ENCODE data around the gene RGS2. TPM values are rescaled to one million over a fixed set of nuclear protein-coding genes. Genes with fewer than 3 reads are reported as not detected.

The RGS2 gene
- total RNA-seq, 2 donors from 2014 or later = 14.1 to 14.2 TPM

GRCh38 chr1:192784397-192784796, 24.4 kb upstream of the RGS2 start:
- Histone ChIP-seq H3K27me3 (ENCODE audit: control insufficient read depth, insufficient read depth, low read length, poor library complexity, severe bottlenecking) (no peaks in the 10 kb centered on the region), H3K4me1 (ENCODE audit: control insufficient read depth, insufficient read depth, low read length) (no peaks in the 10 kb centered on the region), H3K36me3 (ENCODE audit: control insufficient read depth, insufficient read depth, low read length) (no peaks in the 10 kb centered on the region), H3K9me3 (ENCODE audit: control insufficient read depth, low read length) (peaks cover 8% of the 10 kb centered on the region), H3K27ac (ENCODE audit: low read depth, low read length) (no peak overlapping the region), H3K9ac (ENCODE audit: extremely low read depth, low read length, poor library complexity, severe bottlenecking) (no peak overlapping the region), H3K4me3 (ENCODE audit: low read length) (no peak overlapping the region)
- Mint-ChIP-seq H3K4me1 (peaks cover 4% of the 10 kb centered on the region), H3K9me3 (peaks cover 7% of the 10 kb centered on the region), H3K27me3 (ENCODE audit: insufficient read depth) (no peaks in the 10 kb centered on the region), H3K36me3 (ENCODE audit: low read depth) (no peaks in the 10 kb centered on the region), H3K27ac (no peak overlapping the region), H3K4me3 (no peak overlapping the region)
- WGBS, 2 experiments (ENCODE audit: insufficient coverage in 1 of 2, insufficient read length in 1 of 2) = 100% methylated on average over 1 of the region's 2 CpGs; no CpG with 5 or more reads in 1 of the 2 experiments
- TF ChIP-seq CTCF (conservative IDR thresholded peaks at IDR 0.05) = no peak
- no peak for DNase-seq

DNA sequence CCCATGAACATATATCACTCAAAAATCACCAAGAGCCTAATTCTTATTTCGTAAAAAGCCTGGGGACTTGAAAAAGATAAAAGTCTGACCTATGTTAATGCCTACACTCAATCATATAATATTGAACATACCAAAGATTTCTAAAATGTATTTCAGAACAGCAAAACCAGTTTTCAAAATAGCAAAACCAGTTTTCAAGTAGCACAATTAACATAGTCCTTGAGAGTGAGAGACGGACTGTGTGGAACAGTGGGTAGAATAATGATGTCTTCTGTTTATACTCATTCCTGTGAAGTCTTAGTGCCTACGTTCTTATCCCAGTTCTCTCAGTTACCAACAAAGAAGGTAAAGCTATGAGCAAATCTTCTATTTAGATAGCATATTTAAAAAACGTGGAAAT, 22.3 kb upstream of the RGS2 start:
- Mint-ChIP-seq H3K27me3 (ENCODE audit: insufficient read depth) (no peaks in the 10 kb centered on the region), H3K4me1 (peaks cover 10% of the 10 kb centered on the region), H3K9me3 (no peaks in the 10 kb centered on the region), H3K4me3 (no peak overlapping the region), H3K27ac (no peak overlapping the region), H3K36me3 (ENCODE audit: low read depth) (no peaks in the 10 kb centered on the region)
- Histone ChIP-seq H3K36me3 (ENCODE audit: control insufficient read depth, insufficient read depth, low read length) (no peaks in the 10 kb centered on the region), H3K9ac (ENCODE audit: extremely low read depth, low read length, poor library complexity, severe bottlenecking) (no peak overlapping the region), H3K4me3 (ENCODE audit: low read length) (no peak overlapping the region), H3K27ac (ENCODE audit: low read depth, low read length) (no peak overlapping the region), H3K9me3 (ENCODE audit: control insufficient read depth, low read length) (peaks cover 8% of the 10 kb centered on the region), H3K27me3 (ENCODE audit: control insufficient read depth, insufficient read depth, low read length, poor library complexity, severe bottlenecking) (no peaks in the 10 kb centered on the region), H3K4me1 (ENCODE audit: control insufficient read depth, insufficient read depth, low read length) (no peaks in the 10 kb centered on the region)
- no peak for TF ChIP-seq CTCF (conservative IDR thresholded peaks at IDR 0.05)
- 90 to 91% methylated on average over 2 to 4 of the region's 4 CpGs for WGBS, 2 experiments (ENCODE audit: insufficient coverage in 1 of 2, insufficient read length in 1 of 2)
- no peak for DNase-seq

DNA sequence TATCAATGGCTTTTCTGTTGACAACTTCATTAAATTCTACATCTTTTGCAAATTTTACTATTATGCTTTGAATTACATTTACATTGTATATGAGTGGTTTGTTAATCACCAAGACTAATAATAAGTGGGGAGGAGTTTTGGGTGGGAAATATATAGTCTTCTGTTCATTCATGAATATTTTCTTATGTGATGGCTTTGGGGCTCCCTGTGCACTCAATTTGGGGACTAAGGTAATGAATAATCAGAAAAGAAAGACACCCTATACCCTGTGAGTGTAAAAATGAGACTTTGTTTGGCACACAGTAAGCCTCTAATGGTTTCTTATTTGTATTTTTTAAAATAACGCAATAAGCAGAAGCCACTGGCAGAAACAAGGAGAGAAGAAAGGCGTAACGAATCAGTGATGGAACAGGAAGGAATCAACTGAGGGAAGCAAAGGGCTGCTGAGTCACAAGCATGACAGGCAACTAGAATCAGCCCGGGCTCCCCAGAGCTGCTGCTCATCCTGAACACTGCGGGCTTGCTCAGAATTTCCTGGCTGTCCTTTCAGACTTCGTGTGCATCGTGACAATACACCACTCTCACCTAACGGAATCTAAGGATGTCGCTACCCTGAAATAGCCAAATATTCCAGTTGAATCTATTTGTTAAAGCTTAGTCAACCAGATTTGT, 20.8 kb upstream of the RGS2 start:
- Histone ChIP-seq H3K9me3 (ENCODE audit: control insufficient read depth, low read length) (no peaks in the 10 kb centered on the region), H3K36me3 (ENCODE audit: control insufficient read depth, insufficient read depth, low read length) (no peaks in the 10 kb centered on the region), H3K27ac (ENCODE audit: low read depth, low read length) (no peak overlapping the region), H3K4me3 (ENCODE audit: low read length) (no peak overlapping the region), H3K9ac (ENCODE audit: extremely low read depth, low read length, poor library complexity, severe bottlenecking) (no peak overlapping the region), H3K27me3 (ENCODE audit: control insufficient read depth, insufficient read depth, low read length, poor library complexity, severe bottlenecking) (no peaks in the 10 kb centered on the region), H3K4me1 (ENCODE audit: control insufficient read depth, insufficient read depth, low read length) (no peaks in the 10 kb centered on the region)
- Mint-ChIP-seq H3K9me3 (no peaks in the 10 kb centered on the region), H3K27me3 (ENCODE audit: insufficient read depth) (no peaks in the 10 kb centered on the region), H3K27ac (no peak overlapping the region), H3K4me1 (peaks cover 6% of the 10 kb centered on the region), H3K4me3 (no peak overlapping the region), H3K36me3 (ENCODE audit: low read depth) (no peaks in the 10 kb centered on the region)
- DNase-seq = no peak
- 71 to 81% methylated on average over 9 of the region's 9 CpGs for WGBS, 2 experiments (ENCODE audit: insufficient coverage in 1 of 2, insufficient read length in 1 of 2)
- no peak for TF ChIP-seq CTCF (conservative IDR thresholded peaks at IDR 0.05)

Data from endodermal cell (in vitro differentiated cells).